ENCODE results near the gene MAGEA4. TPM values are rescaled to one million over a fixed set of nuclear protein-coding genes. Genes with fewer than 3 reads are reported as not detected.

MAGEA4 gene
- total and polyA plus RNA-seq, 10 of the 15 experiments (the other 5 are each of a cell fraction or from before 2014, with no cell fraction given): not detected

DNA sequence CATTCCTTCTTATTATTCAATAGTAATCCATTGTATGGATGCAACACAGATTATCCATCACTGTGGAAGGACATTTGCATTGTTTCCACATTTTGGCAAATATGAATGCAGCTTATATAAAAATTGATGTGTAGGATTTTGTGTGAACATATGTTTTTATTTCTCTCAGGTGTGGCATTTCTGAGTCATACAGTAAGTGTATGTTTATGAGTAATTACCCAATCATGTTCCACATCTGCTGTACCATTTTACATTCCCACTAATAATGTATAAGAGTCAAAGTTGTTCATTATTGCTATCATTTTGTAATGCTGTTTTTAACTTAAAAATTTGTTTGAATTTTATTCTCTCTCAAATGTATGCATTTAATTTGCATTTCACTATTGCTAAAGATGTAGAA, 25.5 kb downstream of the MAGEA4 start:
- FAIRE-seq (no peak), DNase-seq (ENCODE audit: low read depth, low spot score) (no peak), ATAC-seq (no peak)
- no peak for TF ChIP-seq NFXL1 (IDR thresholded peaks at IDR 0.05; ENCODE audit: borderline replicate concordance)
- no peak for TF ChIP-seq WRNIP1 (IDR thresholded peaks at IDR 0.05; ENCODE audit: borderline replicate concordance, low read depth, low read length)
- no peak for TF ChIP-seq BCL11A (IDR thresholded peaks at IDR 0.05; ENCODE audit: low read depth, low read length)
- no peak for TF ChIP-seq SMC3 (IDR thresholded peaks at IDR 0.05; ENCODE audit: borderline replicate concordance, low read length)
- no peak for TF ChIP-seq HDAC6 (IDR thresholded peaks at IDR 0.05; ENCODE audit: unreplicated experiment)
- no peak for TF ChIP-seq JUND (IDR thresholded peaks at IDR 0.05; ENCODE audit: low read depth, low read length)
- TF ChIP-seq FOS (IDR thresholded peaks at IDR 0.05; ENCODE audit: borderline replicate concordance, extremely low read depth, insufficient read length): no peak
- TF ChIP-seq, protein P1, sequence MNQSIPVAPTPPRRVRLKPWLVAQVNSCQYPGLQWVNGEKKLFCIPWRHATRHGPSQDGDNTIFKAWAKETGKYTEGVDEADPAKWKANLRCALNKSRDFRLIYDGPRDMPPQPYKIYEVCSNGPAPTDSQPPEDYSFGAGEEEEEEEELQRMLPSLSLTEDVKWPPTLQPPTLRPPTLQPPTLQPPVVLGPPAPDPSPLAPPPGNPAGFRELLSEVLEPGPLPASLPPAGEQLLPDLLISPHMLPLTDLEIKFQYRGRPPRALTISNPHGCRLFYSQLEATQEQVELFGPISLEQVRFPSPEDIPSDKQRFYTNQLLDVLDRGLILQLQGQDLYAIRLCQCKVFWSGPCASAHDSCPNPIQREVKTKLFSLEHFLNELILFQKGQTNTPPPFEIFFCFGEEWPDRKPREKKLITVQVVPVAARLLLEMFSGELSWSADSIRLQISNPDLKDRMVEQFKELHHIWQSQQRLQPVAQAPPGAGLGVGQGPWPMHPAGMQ (IDR thresholded peaks at IDR 0.05; ENCODE audit: borderline replicate concordance): no peak
- TF ChIP-seq, protein P2, sequence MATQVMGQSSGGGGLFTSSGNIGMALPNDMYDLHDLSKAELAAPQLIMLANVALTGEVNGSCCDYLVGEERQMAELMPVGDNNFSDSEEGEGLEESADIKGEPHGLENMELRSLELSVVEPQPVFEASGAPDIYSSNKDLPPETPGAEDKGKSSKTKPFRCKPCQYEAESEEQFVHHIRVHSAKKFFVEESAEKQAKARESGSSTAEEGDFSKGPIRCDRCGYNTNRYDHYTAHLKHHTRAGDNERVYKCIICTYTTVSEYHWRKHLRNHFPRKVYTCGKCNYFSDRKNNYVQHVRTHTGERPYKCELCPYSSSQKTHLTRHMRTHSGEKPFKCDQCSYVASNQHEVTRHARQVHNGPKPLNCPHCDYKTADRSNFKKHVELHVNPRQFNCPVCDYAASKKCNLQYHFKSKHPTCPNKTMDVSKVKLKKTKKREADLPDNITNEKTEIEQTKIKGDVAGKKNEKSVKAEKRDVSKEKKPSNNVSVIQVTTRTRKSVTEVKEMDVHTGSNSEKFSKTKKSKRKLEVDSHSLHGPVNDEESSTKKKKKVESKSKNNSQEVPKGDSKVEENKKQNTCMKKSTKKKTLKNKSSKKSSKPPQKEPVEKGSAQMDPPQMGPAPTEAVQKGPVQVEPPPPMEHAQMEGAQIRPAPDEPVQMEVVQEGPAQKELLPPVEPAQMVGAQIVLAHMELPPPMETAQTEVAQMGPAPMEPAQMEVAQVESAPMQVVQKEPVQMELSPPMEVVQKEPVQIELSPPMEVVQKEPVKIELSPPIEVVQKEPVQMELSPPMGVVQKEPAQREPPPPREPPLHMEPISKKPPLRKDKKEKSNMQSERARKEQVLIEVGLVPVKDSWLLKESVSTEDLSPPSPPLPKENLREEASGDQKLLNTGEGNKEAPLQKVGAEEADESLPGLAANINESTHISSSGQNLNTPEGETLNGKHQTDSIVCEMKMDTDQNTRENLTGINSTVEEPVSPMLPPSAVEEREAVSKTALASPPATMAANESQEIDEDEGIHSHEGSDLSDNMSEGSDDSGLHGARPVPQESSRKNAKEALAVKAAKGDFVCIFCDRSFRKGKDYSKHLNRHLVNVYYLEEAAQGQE (IDR thresholded peaks at IDR 0.05; ENCODE audit: low read depth, low read length): no peak
- TF ChIP-seq GABPA (IDR thresholded peaks at IDR 0.05; ENCODE audit: low read depth): no peak
- POLR2A ChIA-PET: no interaction called here
- Histone ChIP-seq H3K9ac (ENCODE audit: control insufficient read depth, insufficient read depth, low read length) (no peak overlapping the region), H3K4me3 (no peak overlapping the region), H3K27me3 (replicated peaks in 1 of 2; ENCODE audit: control insufficient read depth in 2 of 2, insufficient read depth in 2 of 2, low read length in 1 of 2) (no peaks in the 10 kb centered on the region), H3K36me3 (ENCODE audit: control insufficient read depth in 2 of 2, insufficient read depth in 2 of 2, low read length in 1 of 2) (no peaks in the 10 kb centered on the region), H3K4me1 (ENCODE audit: control insufficient read depth, insufficient read depth, low read length) (no peaks in the 10 kb centered on the region), H3K4me2 (ENCODE audit: control insufficient read depth, insufficient read depth) (no peak overlapping the region), H3K27ac (ENCODE audit: control insufficient read depth, insufficient read depth) (no peak overlapping the region), H2AFZ (ENCODE audit: control insufficient read depth, low read depth, low read length) (no peak overlapping the region), H3K9me3 (replicated peaks; ENCODE audit: control insufficient read depth, insufficient read depth, low read length) (no peaks in the 10 kb centered on the region), H3K79me2 (ENCODE audit: control insufficient read depth, insufficient read depth, low read length) (no peaks in the 10 kb centered on the region), H4K20me1 (ENCODE audit: control insufficient read depth, insufficient read depth) (no peaks in the 10 kb centered on the region)
- RAD21 ChIA-PET (ENCODE audit: unreplicated experiment): no interaction called here
- in situ Hi-C loops (cut with MboI): no loop called here
- BruUV-seq (replicated peaks): no TSS peak
- SMC1A ChIA-PET (ENCODE audit: uncharacterized antibody, unreplicated experiment): no interaction called here
- intact Hi-C loops (cut with micrococcal nuclease; ENCODE audit: unreplicated experiment): no loop called here
- CTCF ChIA-PET: no interaction called here
